Progenitor cell of endocrine pancreas (in vitro differentiated cells): ENCODE results near the gene ROR1. TPM values are rescaled to one million over a fixed set of nuclear protein-coding genes. Genes with fewer than 3 reads are reported as not detected.

Source experiments
- DNase-seq: peaks from one replicate; pipeline ENCODE4 v3.0.0; 2021; ENCODE audit warnings: low spot score; ENCODE audit not compliant: unreplicated experiment
- H3K27ac Mint-ChIP-seq: 2 replicates; pipeline ENCODE4 v1.8.0; 2021; ENCODE audit warnings: mild to moderate bottlenecking, moderate library complexity, mixed read lengths
- H3K27me3 Mint-ChIP-seq: 2 replicates; pipeline ENCODE4 v1.8.0; 2021; ENCODE audit warnings: mixed read lengths
- H3K36me3 Mint-ChIP-seq: 2 replicates; pipeline ENCODE4 v1.8.0; 2022; ENCODE audit warnings: mixed read lengths; ENCODE audit not compliant: insufficient read depth
- H3K4me1 Mint-ChIP-seq: 2 replicates; pipeline ENCODE4 v1.8.0; 2021; ENCODE audit warnings: low read depth, mixed read lengths
- H3K4me3 Mint-ChIP-seq: 2 replicates; pipeline ENCODE4 v1.8.0; 2021; ENCODE audit warnings: low read depth, mild to moderate bottlenecking, moderate library complexity, mixed read lengths
- H3K9me3 Mint-ChIP-seq: 2 replicates; pipeline ENCODE4 v1.8.0; 2021; ENCODE audit warnings: low read depth, mixed read lengths
- CTCF ChIP-seq: fragments of 200-600 bp; sonication (generic); IDR thresholded peaks from one replicate; pipeline ENCODE4 v1.5.0; 2021; ENCODE audit warnings: antibody characterized with exemption, mild to moderate bottlenecking; ENCODE audit not compliant: unreplicated experiment
- total RNA-seq: library from RNA; stranded (reverse); gene quantifications from 2 replicates; pipeline ENCODE4 v1.2.1, GENCODE V29; 2021

The ROR1 gene
- total RNA-seq, 1 donor from 2014 or later: 63.8 TPM

GRCh38 chr1:64131155-64131554, 357.3 kb downstream of the ROR1 start:
- H3K4me1 Mint-ChIP-seq: peaks cover 6% of the 10 kb centered on the region
- no peak for TF ChIP-seq CTCF
- no peak for DNase-seq
- H3K36me3 Mint-ChIP-seq: peaks cover 3% of the 10 kb centered on the region
- H3K9me3 Mint-ChIP-seq: no peaks in the 10 kb centered on the region
- H3K4me3 Mint-ChIP-seq: no peak overlapping the region
- no peak overlapping the region for H3K27ac Mint-ChIP-seq
- no peaks in the 10 kb centered on the region for H3K27me3 Mint-ChIP-seq

GRCh38 chr1:64133036-64133435, 359.2 kb downstream of the ROR1 start:
- no peaks in the 10 kb centered on the region for H3K9me3 Mint-ChIP-seq
- DNase-seq: no peak
- no peak for TF ChIP-seq CTCF
- H3K36me3 Mint-ChIP-seq: peaks cover 6% of the 10 kb centered on the region
- no peaks in the 10 kb centered on the region for H3K27me3 Mint-ChIP-seq
- peaks cover 7% of the 10 kb centered on the region for H3K4me1 Mint-ChIP-seq
- H3K27ac Mint-ChIP-seq: no peak overlapping the region
- H3K4me3 Mint-ChIP-seq: no peak overlapping the region

GRCh38 chr1:64135462-64136223, 361.8 kb downstream of the ROR1 start:
- Mint-ChIP-seq H3K27me3 (no peaks in the 10 kb centered on the region), H3K4me3 (no peak overlapping the region), H3K4me1 (peaks cover 10% of the 10 kb centered on the region), H3K27ac (no peak overlapping the region), H3K9me3 (no peaks in the 10 kb centered on the region), H3K36me3 (peaks cover 19% of the 10 kb centered on the region)
- no peak for DNase-seq
- no peak for TF ChIP-seq CTCF

GRCh38 chr1:64136296-64136695, 362.5 kb downstream of the ROR1 start:
- Mint-ChIP-seq H3K4me1 (peaks cover 10% of the 10 kb centered on the region), H3K36me3 (peaks cover 24% of the 10 kb centered on the region), H3K27me3 (no peaks in the 10 kb centered on the region), H3K9me3 (no peaks in the 10 kb centered on the region), H3K4me3 (no peak overlapping the region), H3K27ac (no peak overlapping the region)
- DNase-seq: no peak
- no peak for TF ChIP-seq CTCF

GRCh38 chr1:64136752-64137411, 363.1 kb downstream of the ROR1 start:
- no peak overlapping the region for H3K4me3 Mint-ChIP-seq
- H3K27ac Mint-ChIP-seq: no peak overlapping the region
- H3K36me3 Mint-ChIP-seq: peaks cover 29% of the 10 kb centered on the region
- peak; percentile 52 for DNase-seq
- peak; percentile 89 for TF ChIP-seq CTCF
- peaks cover 10% of the 10 kb centered on the region for H3K4me1 Mint-ChIP-seq
- no peaks in the 10 kb centered on the region for H3K9me3 Mint-ChIP-seq
- no peaks in the 10 kb centered on the region for H3K27me3 Mint-ChIP-seq
